AG09309 (cell line): ENCODE results near the gene ABRACL.
"Not testable (repeated sequence)": the region's sequence is repeated elsewhere in the genome, so short reads cannot be mapped to it uniquely, and the experiment has no call there.

Experiments
- DNase-seq: peaks from one replicate; pipeline ENCODE4 v3.0.0-alpha.2; 2010; ENCODE audit warnings: low read depth
- H3K4me3 ChIP-seq: 2 replicates; pipeline ENCODE4 v1.5.1; 2011; ENCODE audit warnings: mild to moderate bottlenecking, low read depth, low read length, moderate library complexity; ENCODE audit not compliant: control insufficient read depth
- TF ChIP-seq, protein P1 (sequence below): IDR thresholded peaks from 2 replicates; pipeline ENCODE4 v1.5.1; 2011; ENCODE audit warnings: mild to moderate bottlenecking, low read depth, low read length, inconsistent platforms; ENCODE audit not compliant: insufficient read depth, control insufficient read depth; ENCODE audit errors: missing control alignments

The ABRACL gene

DNA sequence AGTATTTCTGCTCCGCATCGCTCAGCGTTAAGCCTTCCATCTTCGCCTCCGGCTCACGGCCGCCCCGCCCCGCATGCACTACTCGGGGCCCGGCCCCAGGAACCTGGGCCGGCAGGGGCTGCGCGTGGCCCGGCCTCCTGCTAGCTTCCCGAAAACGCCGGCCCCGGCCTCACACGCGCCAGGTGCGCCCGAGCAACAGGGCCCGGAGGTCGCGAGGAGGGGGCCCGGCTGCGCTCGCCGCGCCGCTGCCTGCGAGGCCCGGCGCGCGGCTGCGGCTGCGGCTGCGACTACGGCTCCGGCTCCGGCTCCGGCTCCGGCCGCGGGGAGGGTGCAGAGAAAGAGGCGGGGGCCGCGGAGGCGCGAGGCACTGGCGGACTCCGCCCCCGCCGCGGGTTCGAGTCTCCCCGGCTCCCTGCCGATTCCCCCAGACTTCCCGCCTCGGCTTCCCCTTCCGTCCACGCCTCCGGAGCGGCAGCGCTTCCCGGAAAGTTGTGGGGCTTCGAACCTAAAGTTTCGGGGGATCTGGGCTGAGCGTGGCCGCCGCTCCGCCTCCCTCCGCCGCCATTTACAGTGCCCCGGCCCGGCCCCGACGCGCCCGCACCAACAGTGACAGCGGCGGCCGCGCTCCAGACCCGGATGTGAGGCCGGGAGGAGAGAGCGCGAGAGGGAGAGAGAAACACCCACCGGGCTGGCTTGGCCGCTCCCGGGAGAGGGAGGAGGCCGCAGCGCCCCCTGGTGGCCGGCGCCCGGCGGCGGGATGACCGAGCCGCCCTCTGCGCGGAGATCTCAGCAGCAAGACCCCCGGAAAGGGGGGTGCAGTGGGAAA, 40.7 kb upstream of the ABRACL start, which contains the start of gene REPS1:
REPS1 (minus strand) TSS at position 611 of the 826 bp plus-strand sequence; CDS start at position 40, 571 bp downstream.
- TF ChIP-seq, protein P1, sequence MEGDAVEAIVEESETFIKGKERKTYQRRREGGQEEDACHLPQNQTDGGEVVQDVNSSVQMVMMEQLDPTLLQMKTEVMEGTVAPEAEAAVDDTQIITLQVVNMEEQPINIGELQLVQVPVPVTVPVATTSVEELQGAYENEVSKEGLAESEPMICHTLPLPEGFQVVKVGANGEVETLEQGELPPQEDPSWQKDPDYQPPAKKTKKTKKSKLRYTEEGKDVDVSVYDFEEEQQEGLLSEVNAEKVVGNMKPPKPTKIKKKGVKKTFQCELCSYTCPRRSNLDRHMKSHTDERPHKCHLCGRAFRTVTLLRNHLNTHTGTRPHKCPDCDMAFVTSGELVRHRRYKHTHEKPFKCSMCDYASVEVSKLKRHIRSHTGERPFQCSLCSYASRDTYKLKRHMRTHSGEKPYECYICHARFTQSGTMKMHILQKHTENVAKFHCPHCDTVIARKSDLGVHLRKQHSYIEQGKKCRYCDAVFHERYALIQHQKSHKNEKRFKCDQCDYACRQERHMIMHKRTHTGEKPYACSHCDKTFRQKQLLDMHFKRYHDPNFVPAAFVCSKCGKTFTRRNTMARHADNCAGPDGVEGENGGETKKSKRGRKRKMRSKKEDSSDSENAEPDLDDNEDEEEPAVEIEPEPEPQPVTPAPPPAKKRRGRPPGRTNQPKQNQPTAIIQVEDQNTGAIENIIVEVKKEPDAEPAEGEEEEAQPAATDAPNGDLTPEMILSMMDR, result peak; percentile 79
- H3K4me3 ChIP-seq, result peak within 1 kb of the TSS; percentile 77
- peak; percentile 45 for DNase-seq

DNA sequence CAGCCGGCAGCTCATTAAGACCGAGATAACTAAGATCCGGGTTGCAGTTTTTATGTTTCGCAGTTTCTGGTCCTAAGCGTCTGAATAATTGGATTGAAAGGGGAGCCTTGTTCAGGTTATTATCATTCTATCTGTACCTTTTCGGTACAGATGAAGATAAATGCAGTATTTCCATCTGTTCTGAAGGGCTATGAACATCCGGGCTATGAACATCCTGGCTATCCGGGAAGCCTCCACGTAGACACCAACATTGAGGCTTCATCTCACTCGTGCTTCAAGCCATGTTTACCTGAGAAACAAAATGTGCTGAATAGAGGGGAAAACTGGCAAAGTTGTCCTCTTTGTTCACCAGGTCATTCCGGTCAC, 40.1 kb upstream of the ABRACL start:
- TF ChIP-seq, protein P1, result no peak
- H3K4me3 ChIP-seq, result peak overlapping the region; percentile 77
- no peak for DNase-seq

DNA sequence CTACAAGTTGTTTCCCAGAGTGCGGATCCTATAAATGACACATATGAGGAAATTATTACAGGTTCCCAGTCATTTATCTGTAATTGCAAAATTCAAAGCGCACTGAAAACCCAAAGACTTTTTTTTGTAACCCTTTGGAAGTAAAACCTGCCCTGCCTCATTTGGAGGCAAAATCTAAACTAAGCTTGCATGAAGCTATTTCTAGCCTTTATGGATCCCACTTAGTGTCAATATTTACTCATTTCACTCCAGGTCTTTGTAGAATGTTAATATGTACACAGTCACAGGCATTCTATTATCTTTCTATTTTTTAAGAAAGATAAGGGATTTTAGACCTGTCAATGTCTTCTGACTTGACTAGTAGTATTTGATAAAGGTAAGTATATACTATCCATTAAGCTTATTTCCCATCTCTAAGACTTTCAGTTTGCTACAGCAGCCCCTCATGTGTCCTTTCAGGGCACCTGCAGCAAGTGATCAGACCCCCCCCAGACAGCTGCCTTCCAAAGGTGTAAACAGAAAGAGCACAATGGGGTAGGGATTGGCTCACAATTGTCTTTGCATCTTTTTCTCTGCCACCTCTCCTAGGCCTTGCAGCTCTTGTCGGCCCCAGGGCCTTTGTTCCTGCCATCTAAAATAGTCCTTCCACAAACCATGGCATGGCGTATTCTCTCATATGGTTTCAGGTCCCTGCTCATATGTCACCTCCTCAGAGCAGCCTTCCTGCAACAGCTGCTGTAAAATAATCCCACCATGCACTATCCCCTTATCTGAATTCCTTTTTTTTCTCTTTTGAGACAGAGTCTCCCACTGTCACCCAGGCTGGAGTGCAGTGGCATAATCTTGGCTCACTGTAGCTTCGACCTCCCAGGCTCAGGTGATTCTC, 39.2 kb upstream of the ABRACL start:
- no peak for DNase-seq
- no peak overlapping the region for H3K4me3 ChIP-seq
- TF ChIP-seq, protein P1, result no peak

DNA sequence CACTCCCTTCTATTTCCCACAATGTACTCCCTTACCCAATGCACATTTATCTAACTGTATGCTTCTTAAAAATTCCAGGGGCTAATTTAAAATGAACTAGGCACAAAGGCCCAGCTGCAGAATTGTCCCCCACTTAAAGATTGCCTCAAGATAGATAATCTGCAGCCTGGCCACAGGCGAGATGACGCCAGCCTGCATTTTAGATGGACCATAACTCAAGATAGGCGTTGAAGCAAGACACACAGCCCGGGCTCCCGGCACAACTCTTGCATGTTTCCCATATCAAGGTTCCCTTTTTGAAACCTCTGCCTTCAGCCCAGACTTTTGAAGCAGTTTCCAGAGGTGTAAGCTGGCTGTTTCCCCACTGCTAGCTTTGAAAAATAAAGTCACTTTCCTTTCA, 37.3 kb upstream of the ABRACL start:
- H3K4me3 ChIP-seq, result no peak overlapping the region
- TF ChIP-seq, protein P1, result no peak
- DNase-seq, result no peak

DNA sequence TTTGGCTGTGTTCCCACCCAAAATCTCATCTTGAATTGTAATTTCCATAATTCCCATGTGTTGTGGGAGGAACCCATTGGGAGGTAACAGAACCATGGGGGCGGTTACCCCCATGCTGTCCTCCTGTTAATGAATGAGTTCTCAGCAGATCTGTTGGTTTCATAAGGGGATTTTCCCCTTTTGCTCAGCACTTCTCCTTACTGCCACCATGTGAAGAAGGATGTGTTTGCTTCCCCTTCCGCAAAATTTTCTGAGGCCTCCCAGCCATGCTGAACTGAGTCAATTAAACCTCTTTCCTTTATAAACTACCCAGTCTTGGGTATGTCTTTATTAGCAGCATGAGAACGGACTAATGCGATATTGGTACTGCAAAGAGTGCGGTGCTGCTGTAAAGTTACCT, 35.6 kb upstream of the ABRACL start:
- DNase-seq, result not testable (repeated sequence)

DNA sequence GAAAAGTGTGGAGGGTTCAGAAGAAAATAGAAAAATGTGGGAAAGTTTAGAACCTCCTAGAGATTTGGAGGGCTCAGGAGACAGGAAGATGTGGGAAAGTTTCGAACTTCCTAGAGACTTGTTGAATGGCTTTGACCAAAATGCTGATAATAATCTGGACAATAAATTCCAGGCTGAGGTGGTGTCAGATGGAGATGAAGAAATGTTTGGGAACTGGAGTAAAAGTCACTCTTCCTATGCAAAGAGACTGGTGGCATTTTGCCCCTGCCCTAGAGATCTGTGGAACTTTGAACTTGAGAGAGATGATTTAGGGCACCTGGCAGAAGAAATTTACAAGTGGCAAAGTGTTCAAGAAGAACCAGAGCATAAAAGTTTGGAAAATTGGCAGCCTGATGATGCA, 35.1 kb upstream of the ABRACL start:
- not testable (repeated sequence) for DNase-seq, H3K4me3 ChIP-seq

More for the DNA sequence above, 35.6 kb upstream of the ABRACL start:
- not testable (repeated sequence) for H3K4me3 ChIP-seq

DNA sequence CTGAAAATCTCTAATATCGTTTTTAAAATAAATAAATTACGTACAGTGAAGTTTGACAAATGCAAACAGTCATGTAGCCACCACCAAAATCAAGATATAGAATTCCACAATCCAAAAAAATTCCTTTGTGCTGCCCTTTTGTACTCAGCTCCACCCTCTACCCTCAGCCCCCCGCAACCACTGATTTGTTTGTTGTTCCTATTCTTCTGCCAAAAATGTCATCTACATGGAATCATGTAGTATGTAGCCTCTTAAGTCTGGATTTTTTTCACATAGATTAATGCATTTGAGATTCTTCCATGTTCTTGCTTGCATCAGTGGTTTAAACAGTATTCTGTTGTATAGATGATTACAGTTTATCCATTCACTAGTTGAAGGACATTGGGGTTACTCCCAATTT, 32.0 kb upstream of the ABRACL start:
- no peak for DNase-seq
- TF ChIP-seq, protein P1, result no peak
- no peak overlapping the region for H3K4me3 ChIP-seq
